GM19468 (cell line): ENCODE data around the gene SAMD4B.
"Not testable (repeated sequence)": the region's sequence is repeated elsewhere in the genome, so short reads cannot be mapped to it uniquely, and the experiment has no call there.

Source experiments
- ATAC-seq: cut with Tn5 transposase; IDR thresholded peaks from one replicate; pipeline ENCODE4 v1.9.1; 2021; ENCODE audit warnings: mild to moderate bottlenecking, moderate library complexity, moderate number of reproducible peaks; ENCODE audit not compliant: unreplicated experiment; ENCODE audit errors: extremely low read depth

SAMD4B gene

DNA sequence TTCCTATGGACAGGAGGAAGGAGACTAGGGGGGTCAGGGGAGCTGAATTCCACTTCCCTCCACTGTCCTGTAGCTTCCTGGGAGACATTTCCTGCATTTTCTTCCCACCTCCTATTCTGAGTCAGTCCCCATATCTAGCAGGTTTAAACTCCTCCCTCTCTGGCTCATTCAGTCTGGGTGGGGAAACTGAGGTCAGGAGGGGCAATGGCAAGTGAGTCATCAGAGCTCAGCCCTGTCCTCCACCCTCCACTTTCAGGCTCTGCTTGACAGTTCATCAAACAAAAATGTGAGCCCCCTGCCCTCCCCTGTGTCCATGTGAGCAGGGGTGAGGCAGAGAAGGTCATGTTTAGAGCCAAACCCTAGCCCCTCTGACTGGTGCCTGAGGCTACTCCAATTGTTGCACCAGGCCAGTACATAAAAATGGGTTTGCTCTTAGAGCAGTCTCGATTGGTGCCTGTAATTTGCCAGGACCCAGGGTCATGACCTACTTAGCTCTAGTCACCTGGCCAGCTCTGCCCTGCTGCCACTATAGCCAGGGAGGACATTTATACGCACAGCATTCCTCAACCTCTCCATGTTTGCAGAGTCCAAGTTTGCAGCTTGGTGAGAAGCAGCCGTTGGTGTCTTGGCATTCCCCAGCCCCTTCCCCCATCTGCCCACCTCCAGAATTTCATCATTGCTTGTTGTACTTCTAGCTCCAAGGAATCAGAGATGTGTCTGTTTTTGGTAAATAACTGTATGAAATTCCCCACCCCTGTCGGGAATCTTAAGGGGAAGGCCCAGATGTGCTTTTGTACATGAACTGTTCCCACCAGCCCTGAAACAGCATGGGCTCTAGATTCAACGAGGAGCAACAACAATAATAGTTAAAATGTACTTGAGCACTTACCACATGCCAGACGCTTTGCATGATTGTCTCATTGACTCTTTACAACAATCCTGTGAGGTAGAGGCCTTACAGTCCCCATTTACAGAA lies 20.7 kb downstream of the SAMD4B start:
- ATAC-seq: no peak

DNA sequence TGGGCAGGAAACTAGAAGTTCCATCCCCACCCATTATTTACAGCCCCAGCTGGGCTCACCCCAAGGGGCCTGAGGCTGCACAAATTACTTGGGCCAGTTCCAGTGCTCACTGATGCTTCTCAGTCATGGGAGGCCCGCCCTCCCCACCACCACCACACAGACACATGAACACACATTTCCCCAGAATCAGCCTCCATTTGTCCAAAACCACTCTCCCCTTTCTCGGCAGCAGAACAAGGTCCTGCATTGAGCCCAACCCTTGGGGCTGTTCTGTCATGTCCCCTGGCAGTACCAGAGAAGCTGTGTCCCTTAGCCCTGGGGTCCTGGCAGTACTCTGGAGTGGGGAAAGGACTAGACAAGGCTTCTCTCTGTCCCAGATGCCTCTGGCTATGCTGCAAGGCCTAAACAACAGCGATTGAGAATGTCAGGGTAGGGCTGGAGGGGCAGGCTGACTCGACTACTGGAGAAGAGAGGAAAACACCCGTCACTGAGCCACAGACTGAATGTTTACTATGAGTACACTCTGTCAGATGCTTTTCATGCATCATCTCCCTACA lies 21.8 kb downstream of the SAMD4B start:
- no peak for ATAC-seq

DNA sequence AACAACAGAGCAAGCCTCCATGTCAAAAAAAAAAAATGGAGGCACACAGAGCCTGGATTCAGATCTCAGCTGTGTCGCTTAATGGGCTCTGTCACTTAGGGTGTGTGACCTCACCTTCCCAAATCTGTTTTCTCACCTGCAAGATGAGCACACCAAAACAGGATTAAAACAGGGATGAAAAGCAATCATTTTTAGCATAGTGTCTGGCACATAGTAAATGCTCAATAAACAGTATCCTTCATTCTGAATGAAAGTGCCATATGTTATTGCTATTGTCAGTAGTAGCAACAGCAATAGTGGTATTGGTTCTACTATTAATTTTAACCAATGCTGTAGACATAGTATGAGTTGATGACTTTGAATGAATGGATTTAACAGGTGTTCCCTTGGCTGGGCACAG lies 23.3 kb downstream of the SAMD4B start:
- no peak for ATAC-seq

DNA sequence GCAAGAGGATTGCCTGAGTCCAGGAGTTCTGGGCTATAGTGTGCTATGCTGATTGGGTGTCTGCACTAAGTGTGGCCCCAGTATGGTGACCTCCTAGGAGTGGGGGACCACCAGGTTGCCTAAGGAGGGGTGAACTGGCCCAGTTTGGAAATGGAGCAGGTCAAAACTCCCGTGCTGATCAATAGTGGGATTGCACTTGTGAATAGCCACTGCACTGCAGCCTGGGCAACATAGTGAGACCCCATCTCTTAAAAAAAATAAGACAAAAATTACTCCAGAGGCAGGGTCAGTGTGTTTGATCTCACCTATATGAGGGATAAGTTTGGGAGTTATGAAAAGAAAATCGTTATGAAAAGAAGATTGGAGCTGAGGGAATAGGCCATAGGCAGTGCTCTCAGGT lies 27.0 kb downstream of the SAMD4B start:
- ATAC-seq: no peak

DNA sequence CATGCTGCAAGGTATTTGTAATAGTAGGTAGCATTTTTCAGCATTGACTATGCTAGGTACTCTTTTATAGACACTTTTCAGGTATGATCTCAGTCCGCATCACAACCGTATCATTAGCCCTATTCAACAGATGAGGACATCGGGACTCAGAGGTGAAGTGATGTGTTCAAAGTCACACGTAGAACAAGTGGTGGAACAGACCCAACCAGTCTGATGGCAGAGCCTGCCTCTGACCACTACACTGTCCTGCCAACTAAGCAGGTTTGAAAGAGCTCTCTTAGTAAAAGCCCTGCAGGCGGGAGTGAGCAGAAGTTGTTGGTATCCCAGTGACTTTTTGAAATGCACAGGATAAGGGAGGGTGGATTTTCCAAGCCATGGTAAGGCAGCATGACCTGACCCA lies 28.5 kb downstream of the SAMD4B start:
- ATAC-seq: no peak

DNA sequence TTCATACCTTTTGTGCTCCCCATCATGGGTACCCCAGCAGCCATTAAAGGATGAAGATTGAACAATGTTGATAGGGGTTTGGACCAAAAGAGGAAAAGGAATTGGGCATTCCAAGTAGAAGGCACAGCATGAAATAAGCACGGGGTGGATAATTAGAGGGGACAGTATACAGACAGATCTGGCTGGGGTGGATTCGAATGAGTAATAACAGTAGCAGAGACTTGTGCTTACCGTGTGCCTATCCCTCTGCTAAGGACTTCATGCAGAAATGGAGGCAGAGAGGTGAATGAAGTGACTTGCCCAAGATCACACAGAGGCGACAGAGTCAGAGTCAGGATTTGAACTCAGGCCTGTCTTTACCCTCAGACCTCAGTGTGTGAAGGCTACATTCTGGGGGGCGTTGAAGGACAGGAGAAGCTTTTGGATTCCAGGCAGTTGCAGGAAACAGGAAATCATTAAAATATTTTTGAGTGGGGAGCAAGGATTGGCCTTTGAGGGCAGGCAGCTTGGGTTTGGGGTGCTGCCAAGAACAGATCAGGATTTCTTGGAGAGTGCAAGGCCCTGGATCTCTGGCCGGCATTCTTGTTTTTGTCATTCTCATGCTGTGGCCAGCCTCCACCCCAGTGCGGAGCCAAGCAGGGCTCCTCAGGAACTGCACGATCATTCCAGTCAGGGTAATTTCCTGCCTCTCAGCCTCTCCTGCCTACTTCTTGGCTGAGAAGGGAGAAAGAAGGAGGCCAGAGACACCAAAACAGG lies 30.0 kb downstream of the SAMD4B start:
- ATAC-seq: no peak

DNA sequence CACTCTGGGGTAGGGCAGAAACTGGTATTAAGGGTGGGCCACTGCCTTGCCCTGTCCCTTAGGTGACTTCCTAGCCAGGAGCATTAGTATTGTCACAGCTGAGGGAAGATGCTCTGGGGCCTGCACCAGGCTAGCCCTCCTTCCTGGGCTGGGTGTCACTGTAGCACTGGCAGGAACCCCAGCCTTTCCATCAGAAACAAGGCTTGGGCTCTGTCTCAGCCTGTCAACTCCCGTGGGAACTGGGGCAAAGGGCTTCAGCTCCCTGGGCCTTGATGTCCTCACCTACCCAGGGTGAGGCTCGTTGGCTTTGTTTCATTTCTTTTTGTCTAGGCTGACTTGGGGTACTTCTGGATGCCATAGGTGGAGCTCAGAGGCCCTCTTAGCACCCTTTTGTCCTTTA lies 30.7 kb downstream of the SAMD4B start:
- ATAC-seq: no peak

DNA sequence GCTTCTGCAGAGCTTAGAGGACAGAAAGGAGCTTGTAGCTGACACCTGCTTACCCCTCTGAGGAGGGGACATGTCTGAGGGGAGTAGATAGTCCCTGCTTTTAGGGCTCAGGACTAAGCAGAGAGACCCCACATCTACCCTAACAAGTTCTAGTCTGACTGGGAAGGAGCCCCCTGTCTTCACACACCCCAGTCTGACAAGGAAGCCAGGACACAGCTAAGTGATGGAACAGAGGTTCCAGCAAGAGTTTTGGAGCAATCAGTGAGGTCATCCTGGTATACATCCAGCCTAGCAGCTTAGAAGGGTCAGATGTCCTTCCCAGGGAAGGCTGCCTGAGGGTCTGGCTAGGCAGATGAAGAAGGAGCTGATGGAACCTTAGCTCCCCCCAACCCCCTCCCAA lies 33.7 kb downstream of the SAMD4B start:
- no peak for ATAC-seq

DNA sequence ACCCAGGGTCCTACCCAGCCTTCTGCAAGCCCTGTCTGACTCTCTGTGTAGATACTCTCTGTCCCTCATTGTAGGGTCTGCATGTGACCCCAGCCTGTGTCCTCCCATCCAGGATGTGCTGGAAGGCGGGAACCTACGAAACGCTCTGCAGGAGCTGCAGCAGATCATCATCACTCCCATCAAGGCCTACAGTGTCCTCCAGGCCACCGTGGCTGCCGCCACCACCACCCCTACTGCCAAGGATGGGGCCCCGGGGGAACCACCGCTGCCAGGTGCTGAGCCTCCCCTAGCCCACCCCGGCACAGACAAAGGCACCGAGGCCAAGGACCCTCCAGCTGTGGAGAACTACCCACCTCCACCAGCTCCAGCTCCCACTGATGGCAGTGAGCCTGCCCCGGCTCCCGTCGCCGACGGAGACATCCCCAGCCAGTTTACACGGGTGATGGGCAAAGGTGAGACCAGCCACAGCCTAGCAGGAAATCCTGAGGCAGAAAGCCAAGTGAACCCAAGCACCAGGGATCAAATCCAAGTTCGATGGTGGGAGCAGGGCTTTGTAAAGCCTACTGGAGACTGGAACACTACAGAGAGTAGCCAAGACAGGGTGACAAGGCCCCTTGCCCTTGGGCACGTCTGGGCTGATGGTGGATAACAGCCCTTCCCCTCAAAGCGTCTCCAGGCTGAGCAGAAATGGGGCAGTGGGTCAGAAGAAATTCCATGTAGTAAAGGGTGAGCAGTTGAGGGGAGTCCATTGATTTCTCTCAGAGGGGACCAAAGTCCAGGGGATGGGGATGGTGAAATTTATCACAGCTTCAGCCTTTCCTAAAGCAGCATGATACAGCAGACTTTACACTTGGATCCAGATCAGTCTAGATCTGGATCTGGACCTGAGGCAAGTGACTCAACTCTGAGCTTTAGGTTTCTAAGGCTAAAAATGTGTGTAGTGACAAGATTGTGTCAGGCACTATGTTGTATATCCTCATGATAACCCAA lies 35.4 kb downstream of the SAMD4B start:
- no peak for ATAC-seq

DNA sequence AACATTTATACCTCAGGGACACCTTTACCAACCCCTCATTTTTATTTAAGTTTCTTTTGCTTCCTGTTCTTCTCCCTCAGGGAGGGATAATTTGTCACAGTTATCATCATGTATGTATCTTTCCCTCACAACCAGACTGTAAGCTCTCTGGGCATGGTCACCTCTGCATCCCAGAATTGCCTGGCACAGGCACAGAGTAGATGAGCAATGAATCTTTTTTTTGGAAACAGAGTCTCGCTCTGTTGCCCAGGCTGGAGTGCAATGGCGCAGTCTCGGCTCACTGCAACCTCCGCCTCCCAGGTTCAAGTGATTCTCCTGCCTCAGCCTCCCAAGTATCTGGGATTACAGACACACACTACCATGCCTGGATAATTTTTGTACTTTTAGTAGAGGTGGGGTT lies 37.1 kb downstream of the SAMD4B start:
- not testable (repeated sequence) for ATAC-seq

DNA sequence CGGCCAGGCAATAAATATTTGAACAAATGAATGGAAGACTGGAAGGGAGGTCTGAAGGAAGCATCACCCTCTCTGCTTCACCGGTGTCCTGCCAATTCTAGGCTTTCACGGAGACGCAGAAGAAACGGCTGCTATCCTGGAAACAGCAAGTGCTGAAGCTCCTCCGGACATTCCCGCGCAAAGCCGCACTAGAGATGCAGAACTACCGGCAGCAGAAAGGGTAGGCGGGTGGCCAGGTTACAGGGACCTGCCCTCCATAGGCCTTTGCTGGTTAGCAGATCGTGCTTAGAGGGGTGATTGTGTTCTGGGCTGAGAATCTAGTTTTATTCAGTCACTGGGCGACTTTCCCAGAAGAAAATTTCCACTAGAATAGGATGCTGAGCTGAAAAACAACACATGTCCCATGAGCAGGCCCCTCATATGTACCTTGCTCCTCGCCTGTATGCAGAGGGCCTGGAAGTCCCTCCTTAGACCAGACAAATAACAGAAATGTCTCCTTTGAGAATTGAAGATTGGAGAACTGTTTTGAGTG lies 37.7 kb downstream of the SAMD4B start:
- ATAC-seq: no peak

DNA sequence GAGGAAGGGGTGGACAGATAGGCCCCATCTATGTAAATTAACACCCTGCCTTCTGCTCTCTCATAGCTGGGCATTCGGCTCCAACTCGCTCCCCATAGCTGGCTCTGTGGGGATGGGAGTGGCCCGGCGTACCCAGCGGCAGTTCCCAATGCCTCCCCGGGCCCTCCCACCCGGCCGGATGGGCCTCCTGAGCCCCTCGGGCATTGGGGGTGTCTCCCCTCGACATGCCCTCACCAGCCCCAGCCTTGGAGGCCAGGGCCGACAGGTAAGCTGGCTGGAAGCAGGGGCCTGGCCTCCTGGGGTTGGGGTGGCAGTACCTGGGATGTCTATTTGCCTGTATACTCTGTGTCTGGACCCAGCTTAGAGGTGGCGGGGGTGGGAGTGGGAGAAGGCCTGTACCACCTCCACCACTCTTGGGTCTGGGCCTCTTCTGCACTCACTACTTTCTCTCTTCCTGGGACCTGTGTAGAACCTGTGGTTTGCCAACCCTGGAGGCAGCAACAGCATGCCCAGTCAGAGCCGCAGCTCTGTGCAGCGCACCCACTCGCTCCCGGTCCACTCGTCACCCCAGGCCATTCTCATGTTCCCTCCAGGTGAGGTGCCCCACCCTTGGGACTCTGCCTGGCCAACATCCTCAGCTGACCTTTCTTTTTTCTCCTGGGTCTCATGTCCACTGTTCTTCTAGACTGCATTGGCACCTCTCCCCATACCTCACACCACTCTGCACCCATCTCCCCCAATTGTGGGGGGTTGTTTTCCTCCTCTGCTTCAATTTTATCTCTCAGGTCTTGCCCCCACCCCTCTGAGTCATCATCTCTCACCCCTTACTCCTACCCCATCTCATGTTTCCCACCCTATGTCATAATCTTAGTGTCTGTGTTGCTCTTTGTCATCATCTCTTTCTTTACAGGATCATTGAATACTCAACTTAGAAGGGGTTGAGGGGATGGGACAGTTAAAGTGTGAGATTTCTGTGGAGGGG lies 38.6 kb downstream of the SAMD4B start:
- ATAC-seq: no peak

DNA sequence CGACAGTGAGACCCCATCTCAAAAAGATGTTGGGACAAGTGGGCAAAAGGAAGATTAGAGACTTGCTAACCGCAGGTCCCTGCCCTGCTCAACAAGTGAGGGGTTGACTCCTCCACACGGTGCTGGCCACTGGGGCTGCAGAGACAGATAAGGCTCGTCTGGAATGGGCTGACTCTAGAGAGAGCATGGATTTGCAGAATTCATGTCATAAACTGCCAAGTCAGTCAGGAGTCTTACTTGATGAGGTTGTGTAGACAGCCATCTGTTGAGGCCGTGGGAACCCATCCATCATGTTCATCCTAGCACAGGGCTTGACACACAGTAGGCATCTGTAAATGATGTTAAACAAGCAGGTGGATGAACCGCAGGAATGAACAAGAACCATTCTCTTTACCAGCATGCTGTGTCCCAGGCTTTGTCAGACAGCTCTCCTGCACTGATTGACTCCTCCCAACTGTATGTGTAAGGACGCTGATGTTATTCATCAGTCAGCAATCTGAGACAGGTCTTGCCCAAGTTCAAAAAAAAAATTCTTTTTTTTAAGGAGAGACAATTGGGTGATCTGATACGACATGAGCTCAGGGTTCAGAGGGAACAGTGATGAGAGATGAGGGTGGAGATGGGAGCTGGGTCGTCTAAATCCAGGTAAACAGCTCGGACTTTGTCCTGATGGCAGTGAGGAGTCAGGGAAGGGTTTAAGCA lies 39.8 kb downstream of the SAMD4B start:
- no peak for ATAC-seq

DNA sequence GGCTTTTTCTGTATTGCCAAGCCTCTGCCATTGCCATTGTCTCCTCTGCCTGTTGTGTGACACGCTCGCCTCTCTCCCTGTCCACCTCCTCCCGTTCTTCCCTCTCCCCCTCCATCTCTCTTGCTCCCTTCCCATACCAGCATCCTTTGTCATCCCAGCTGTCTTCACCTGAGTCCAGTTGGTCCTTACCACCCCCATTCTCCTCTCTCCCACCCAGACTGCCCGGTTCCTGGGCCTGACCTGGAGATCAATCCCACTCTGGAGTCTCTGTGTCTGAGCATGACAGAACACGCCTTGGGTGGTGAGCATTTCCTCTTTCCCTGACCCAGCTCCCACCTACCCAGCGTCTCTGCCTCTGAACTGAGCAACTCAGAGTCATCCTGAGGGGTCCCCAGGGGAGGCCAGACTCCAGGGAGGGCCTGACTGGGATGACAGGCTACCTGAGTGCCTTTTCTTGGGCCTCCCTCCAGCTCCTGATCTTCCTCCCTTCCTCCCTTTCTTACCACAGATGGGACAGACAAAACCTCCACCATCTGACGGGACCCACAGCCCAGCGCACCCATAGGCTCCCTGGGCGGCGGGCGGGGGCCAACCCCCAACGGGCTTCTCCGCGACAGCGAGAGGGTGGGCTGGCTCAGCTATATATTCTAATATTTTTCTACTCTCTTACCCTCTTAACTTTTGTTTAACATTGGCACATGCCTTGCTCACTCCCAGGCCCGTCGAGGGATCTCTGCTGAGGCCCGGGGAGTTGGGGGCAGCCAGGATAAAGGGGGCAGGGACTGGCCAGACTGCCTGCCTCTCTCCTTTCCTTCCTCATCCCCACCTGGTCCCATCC lies 41.0 kb downstream of the SAMD4B start:
- no peak for ATAC-seq

DNA sequence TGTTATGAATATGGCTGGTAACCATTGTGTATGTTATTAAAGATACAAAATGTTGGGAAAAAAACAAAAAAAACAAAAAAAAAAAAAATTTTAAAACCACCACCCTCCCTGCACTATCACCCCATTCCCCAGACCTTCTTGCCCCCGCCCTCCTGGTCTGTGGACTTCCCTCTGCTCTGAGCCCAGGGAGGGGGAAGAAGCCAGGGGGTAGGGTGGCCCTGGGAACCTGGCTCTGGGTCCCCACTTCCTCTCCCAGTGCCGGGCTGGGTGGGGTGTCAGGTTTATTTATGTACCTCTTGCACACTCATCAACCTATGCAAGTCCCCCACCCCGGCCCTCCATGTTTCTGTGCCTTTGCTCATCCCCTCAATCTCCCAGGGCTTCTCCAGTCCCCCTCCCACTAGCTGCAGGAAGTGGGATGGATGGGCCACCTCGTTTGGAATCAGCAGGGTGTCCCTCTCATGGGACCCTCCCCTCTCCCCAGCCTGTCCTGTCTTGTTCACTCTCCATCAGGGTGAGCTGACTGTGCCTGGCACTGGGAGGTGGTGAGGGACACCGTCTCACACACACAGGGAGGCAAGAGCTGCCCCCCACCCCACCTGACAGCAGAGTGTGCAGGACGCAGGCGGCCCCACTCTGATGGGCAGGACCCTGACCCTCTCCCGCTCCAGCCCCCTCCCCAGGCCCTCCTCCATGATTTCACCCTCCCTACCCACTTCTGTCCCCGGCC lies 42.8 kb downstream of the SAMD4B start:
- no peak for ATAC-seq

DNA sequence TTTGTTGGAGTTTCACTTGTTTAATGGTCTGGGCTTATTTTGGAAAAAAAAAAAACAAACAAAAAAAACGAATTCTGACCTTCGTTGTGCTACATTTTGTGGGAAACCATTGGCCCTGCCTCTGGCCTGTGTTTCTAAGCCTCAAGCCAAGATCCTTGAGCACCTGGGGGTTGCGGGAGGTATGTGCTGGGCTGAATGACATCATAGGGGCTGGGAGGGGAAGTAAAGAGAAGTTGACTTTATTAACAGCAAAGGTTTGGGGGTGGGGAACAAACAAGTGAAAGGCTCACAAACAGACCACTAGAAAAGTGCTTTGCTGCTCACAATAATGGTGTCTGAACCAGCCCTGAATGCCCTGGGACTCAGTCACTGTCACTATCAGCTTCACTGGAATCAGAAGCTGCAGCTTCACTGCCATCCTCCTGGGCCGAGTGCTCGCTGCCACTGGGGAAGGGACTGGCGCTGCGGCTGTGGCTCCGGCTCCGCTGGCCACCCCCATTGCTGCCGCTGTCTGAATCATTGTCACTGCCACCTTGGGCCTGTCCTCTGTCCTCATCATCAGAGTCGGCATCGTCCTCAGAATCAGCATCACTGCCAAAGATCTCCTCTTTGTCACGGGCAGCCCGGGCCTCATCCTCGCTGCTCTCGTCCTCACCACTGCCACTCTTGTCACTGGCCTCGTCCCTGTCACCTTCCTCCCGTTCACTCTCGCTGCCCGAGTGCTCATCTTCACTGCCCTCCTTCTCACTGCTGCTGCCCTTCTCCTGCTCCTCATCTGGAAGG lies 43.6 kb downstream of the SAMD4B start:
- no peak for ATAC-seq
